HG03095 (cell line): ENCODE data around the gene CTNNA3.

Experiments
- ATAC-seq: cut with Tn5 transposase; IDR thresholded peaks from one replicate; pipeline ENCODE4 v1.9.1; 2021; ENCODE audit warnings: moderate library complexity; ENCODE audit not compliant: unreplicated experiment

CTNNA3 gene

DNA sequence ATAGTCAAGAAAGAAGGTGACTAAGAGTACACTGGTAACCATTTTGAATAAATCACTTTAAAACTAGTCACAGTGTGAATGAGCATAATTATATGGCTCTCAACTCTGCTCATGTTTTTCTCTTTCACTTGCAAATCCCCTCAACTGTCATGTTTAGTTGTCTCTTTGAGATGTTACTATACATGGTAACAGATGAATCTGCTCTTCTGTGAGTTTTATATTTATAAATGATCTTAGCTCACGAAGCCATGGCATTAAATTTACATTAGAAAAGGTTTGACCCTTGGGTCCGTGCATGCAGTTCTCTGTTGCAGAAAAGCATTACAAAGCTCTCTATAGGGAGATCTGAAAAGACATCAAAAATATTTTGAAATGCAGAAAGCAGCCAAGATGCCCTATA is 803.1 kb downstream of the CTNNA3 start:
- ATAC-seq = no peak

DNA sequence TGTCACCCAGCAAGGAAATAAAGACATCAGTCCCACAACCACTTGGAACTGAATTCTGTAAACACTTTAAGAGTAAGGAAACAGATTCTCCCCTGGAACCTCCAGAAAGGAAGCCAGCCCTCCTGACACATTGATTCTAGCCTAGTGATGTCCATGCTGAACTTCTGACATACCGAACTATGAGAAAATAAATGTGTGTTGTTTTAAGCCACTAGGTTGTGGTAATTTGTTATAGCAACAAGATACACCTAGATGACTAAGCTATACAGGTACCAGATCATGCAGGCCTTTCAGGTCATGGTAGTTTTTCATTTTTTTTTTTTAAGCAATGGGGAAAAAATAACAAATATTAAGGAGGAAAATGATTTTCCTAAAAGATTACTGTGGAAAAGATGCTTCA is 807.8 kb downstream of the CTNNA3 start:
- ATAC-seq = no peak

- no peak for ATAC-seq
Observed at GRCh38 chr10:66886848-66887247, 809.1 kb downstream of the CTNNA3 start.

DNA sequence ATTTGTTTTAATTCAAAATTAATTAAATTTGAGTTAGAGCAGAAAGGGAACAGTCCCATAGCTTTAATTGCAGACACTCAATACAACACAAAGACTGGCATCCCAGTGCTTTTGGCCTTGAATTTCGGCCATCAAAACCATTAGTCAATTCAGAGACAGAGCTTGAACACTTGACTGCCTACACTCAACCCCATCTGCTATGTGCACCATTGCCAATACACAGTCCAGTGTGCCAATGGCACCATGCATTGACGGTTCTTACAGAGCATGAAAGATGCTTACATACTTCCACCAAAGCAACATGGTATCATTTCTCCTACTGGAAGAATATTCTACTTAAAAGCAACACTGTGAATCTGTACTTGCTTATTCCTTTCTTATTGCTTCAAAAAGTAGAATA is 813.7 kb downstream of the CTNNA3 start:
- no peak for ATAC-seq

DNA sequence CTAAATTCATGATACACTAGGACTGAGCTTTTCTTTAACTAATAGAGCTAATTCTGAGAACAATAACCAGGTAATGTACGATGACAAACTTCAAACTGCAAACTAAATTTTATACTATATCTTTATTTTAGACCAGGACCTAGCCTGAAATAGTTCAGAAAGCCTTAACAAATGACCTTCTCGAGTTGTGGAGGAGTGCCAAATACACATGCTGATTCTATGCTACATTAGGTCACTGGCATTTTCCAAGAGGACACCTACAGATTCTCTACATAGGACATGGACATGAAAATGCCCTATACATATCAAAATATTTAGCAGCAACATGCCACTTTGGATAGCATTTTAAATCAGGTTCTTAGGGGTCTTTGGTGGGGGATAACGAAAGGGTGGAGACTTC is 814.2 kb downstream of the CTNNA3 start:
- no peak for ATAC-seq

DNA sequence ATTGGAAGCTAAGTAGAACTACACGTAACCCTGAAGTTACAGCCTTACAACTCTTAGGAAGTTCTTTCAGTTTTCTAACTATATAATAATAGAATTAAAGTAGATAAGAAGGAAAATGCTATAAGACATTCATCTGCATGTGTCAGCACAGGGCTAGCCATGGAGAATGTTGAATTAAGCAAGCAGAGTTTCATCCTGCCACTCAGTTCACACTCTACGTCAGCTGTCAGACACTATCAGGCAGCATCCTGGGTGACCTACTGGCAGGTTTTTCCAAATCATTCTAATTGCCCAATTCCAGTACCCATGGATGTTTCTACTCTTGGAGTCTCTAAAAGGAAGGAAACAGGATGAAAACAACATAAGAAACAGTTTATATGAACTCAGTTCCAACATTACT is 815.2 kb downstream of the CTNNA3 start:
- no peak for ATAC-seq

DNA sequence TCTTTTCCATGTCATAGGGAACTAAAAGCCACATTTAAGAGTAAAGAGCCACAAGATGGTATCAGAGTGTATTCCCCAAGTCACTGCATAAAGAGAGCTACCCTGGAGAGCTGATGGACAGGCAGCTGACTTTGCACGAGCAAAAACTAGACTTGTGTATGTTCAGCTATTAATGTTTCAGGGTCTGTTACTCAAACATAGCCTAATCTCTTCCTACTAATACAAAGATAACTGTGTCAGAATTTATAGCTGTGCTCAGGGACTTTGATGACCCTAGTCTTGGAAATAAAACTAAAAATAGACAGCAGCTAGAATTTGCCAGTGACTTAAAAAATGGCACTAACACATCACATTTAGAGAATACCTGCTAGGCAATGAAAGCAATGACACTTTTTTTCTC is 815.7 kb downstream of the CTNNA3 start:
- ATAC-seq = no peak

DNA sequence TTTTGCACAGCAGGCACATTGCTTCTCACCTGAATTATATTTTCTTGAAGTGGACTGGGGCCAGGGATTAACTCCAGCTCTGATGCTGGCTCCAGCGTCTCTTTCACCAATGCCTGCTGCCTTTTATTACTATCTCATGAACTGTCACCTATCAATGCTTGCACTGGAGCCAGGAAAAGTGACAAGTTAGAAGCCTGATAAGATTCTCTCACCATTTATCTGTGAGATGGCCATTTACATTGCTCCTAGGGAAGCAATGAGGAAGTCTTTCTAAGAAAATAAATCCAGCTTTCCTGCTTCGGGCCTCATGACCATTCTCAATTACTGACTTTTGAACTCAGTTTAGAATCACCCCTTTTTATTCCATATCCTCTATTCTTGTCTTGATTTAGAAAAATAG is 818.6 kb downstream of the CTNNA3 start:
- no peak for ATAC-seq

DNA sequence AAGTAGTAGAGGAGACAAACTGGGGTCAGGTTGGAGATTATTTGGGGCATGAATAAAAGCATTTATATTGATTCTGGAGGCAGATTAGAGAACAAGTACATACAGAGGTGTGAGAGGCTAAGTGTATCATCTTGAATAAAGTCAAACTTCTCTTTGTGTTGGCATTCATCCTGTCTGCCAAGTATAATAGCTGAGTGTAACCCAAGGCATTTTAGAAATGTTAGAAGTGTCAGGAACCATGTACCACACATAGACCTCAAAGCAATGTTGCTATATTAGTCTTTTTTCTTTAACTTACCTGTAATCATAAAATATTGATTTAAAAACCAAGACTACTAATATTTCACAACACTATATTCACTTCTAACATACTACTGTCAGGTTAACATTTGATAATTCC is 826.4 kb downstream of the CTNNA3 start:
- ATAC-seq = no peak

DNA sequence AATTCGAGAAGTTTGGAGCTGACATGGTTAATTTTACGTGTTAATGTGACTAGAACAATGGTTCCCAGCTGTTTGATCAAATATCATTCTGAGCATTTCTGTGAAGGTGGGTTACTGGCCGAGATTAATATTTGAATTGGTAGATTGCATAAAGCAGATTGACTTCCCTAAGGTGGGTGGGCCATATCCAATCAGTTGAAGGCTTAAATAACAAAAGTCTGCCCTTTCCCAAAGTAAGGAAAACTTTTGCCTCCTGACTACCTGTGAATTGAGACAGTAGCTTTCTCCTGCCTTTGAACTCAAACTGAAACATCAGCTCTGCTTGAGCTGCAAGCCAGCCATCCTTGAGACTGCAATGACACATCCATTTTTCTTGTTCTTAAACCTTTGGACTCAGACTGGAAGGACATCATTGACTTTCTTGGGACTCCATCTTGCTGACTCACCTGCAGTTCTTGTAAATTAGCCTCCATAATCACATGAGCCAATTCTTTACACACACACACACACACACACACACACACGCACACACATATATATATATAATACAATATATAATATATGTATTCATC is 833.2 kb downstream of the CTNNA3 start:
- ATAC-seq = no peak

- no peak for ATAC-seq
Observed at GRCh38 chr10:66860376-66860945, 835.5 kb downstream of the CTNNA3 start.

DNA sequence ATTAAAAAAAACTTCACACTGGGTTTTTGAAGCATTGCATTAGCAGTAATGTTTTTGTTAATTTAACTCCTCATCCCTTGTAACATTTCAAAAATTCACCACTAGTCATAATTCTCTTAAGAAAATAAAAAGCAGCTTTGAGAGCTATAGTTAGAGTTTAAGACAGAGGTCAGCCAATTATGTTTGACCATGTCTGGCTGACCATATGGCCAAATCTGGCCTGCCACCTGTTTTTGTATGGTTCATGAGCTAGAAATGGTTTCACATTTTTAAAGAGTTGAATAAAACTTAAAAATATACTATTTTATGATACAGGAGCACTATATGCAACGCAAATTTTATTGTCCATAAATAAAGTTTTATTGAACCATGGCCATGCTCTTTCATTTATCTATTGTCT is 843.2 kb downstream of the CTNNA3 start:
- ATAC-seq = no peak

GRCh38 chr10:66848856-66849255 is 847.1 kb downstream of the CTNNA3 start:
- ATAC-seq = no peak

GRCh38 chr10:66844176-66844942 is 851.6 kb downstream of the CTNNA3 start:
- no peak for ATAC-seq

- no peak for ATAC-seq
Observed at GRCh38 chr10:66843396-66843795, 852.6 kb downstream of the CTNNA3 start.

DNA sequence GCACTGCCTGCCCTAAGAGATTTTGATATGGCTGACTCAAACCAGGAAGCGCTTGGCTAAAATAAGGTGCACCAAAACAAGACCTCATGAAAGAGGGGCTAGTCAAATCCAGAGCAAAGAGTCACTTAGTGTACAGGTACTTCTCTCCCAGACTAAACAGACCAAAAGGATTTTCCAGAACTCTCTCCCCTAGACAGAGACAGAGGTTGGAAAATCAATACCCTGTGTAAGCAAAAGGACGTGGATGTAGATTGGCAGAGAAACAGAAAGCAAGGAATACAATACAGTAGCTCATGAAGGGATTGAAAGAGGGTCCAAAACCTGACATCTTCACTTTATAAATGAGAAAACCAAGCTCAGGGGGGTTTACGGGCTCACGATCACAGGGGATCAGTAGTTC is 853.1 kb downstream of the CTNNA3 start:
- ATAC-seq = no peak

DNA sequence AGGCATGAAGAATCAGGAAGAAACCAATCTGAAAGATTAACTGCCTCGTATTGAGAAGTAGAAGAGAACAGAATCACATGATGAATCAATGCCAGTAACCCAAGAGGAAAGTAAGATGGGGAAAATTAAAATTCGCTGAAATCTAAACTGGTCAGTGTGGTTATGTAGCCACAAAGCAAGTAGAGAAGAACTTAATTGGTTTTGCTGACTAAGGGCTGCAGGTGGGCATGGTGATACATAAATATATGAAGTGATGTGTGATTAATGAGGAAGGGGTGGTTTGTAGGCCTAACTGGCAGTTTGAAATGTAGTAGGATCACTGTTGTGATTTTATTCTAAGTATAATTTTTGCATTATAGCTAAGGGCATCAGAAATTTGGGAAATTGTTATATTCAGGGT is 853.6 kb downstream of the CTNNA3 start:
- no peak for ATAC-seq

GRCh38 chr10:66838656-66839055 is 857.3 kb downstream of the CTNNA3 start:
- ATAC-seq = no peak

DNA sequence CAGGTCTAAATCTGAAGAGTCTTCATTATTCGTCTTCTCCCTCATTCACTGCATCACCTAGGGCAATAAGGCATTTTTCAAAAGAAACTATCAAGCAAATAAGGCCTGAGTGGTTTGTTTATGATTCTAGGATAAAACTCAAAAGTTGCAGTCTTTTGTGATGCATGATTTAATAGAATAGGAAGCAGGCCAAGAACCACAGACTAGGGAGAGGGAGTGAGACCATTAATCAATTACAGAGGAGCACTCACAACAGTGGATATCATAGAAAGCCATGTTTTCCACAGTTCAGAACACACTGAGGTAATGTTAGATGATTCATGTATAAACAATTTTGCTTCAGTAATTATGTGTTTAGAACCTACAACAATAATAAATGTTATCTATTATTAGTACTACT is 858.0 kb downstream of the CTNNA3 start:
- ATAC-seq = no peak

DNA sequence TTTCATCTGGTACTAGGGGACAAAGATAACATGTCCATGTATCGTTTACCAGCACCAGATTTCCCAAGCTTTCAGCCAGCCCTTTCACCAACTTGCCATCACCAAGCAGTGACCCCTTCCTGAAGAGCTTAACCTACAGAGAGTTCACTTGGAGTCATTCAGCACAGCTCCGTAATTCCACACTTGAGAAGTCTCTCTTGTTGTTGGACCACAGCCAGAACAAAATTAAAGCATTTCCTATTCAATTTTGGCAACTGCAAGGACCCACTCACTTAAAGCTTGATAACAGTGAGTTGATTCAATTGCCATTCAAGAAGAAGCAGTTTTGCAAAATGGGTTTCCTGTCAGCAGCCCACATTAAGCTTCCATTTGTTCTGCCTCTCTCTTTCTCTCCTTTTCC is 858.7 kb downstream of the CTNNA3 start:
- ATAC-seq = no peak

GRCh38 chr10:66836771-66837170 is 859.2 kb downstream of the CTNNA3 start:
- ATAC-seq = no peak

- ATAC-seq = no peak
Observed at GRCh38 chr10:66836057-66836456, 859.9 kb downstream of the CTNNA3 start.

GRCh38 chr10:66835400-66835799 is 860.6 kb downstream of the CTNNA3 start:
- no peak for ATAC-seq
